Measurements from ENCODE around the gene ZNF12. TPM values are rescaled to one million over a fixed set of nuclear protein-coding genes. Genes with fewer than 3 reads are reported as not detected.

ZNF12 gene
- total and polyA plus RNA-seq, 3 experiments from 2014 or later: 18.8 to 34.5 (median 19.4) TPM

GRCh38 chr7:6714360-6714759 is 7.6 kb upstream of the ZNF12 start:
- POLR2A ChIA-PET: no interaction called here
- no peaks in the 10 kb centered on the region for H3K9me3 ChIP-seq (ENCODE audit: low read length)
- peaks cover 4% of the 10 kb centered on the region for H3K27me3 ChIP-seq (ENCODE audit: insufficient read depth, low read length, poor library complexity, severe bottlenecking)

DNA sequence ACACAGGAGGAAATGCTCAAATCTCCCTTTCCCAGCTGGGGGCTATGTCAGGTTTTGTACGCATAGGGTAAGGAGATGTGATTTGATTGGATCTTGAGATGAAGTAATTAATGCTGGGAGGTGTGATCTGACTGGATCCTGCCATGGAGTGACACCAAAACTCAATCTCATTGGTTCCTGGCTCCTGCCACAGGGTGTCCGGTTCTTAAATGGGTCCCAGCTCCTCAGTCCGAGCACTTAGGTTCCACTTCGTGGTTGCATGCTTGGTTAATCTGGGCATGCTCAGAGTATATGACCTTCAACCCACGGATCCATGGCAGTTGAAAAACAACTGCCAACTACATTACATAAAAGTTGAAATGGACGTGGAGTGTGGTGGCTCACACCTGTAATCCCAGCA is 3.1 kb upstream of the ZNF12 start:
- H3K4me3 Mint-ChIP-seq: peak overlapping the region in 1 of 7 donors; percentile 23
- H3K9me3 Mint-ChIP-seq: peaks cover 0 to 3% (median 0%) of the 10 kb centered on the region in 5 donors
- peaks cover 0 to 12% of the 10 kb centered on the region in 2 donors for H3K27me3 Mint-ChIP-seq
- POLR2A ChIA-PET: no interaction called here
- peaks cover 5% of the 10 kb centered on the region for H3K36me3 ChIP-seq (ENCODE audit: insufficient read depth, low read length)
- H3K27ac Mint-ChIP-seq: no peak overlapping the region
- DNase-seq: no peak
- H3K36me3 Mint-ChIP-seq: peaks cover 4 to 17% (median 9%) of the 10 kb centered on the region in 3 donors
- CTCF ChIA-PET: no interaction called here
- peaks cover 18 to 24% (median 24%) of the 10 kb centered on the region in 3 donors for H3K4me1 Mint-ChIP-seq
- H3K4me1 ChIP-seq (ENCODE audit: insufficient read depth, low read length): peaks cover 17% of the 10 kb centered on the region
- no peak overlapping the region for H3K4me3 ChIP-seq (ENCODE audit: low read length)
- no peak overlapping the region for H3K27ac ChIP-seq (ENCODE audit: low read depth, low read length)
- H3K27me3 ChIP-seq (ENCODE audit: insufficient read depth, low read length, poor library complexity, severe bottlenecking): peaks cover 5% of the 10 kb centered on the region
- no peaks in the 10 kb centered on the region for H3K9me3 ChIP-seq (ENCODE audit: low read length)

More at GRCh38 chr7:6714360-6714759, 7.6 kb upstream of the ZNF12 start:
- CTCF ChIA-PET: no interaction called here
- no peaks in the 10 kb centered on the region for H3K4me1 ChIP-seq (ENCODE audit: insufficient read depth, low read length)
- no peaks in the 10 kb centered on the region for H3K36me3 Mint-ChIP-seq
- no peaks in the 10 kb centered on the region for H3K36me3 ChIP-seq (ENCODE audit: insufficient read depth, low read length)
- H3K9me3 Mint-ChIP-seq: no peaks in the 10 kb centered on the region
- peaks cover 6 to 7% (median 6%) of the 10 kb centered on the region in 3 donors for H3K4me1 Mint-ChIP-seq
- no peak overlapping the region for H3K27ac ChIP-seq (ENCODE audit: low read depth, low read length)
- H3K27me3 Mint-ChIP-seq: peaks cover 12 to 37% of the 10 kb centered on the region in 2 donors
- H3K4me3 ChIP-seq (ENCODE audit: low read length): no peak overlapping the region
- no peak overlapping the region for H3K27ac Mint-ChIP-seq
- H3K4me3 Mint-ChIP-seq: no peak overlapping the region
- DNase-seq: no peak

DNA sequence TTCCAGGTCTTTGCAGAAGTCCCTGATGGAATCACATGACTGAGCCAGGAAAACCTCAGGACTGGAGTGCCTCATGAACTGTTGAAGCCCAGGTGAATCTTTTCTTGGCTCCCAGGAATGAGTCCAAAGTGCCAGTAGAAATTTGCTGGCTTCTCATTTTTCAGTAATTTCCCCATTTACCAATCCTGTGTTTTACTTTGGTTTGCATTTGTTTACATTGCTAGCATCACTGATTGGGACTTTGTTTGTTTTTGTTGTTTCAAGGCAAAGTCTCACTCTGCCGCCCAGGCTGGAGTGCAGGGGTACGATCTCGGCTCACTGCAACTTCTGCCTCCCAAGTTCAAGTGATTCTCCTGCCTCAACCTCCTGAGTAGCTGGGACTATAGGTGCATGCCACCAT is 1.6 kb upstream of the ZNF12 start:
- ChIA-PET POLR2A (no interaction called here), CTCF (no interaction called here)
- peaks cover 0 to 8% of the 10 kb centered on the region in 2 donors for H3K27me3 Mint-ChIP-seq
- peaks cover 15% of the 10 kb centered on the region for H3K36me3 ChIP-seq (ENCODE audit: insufficient read depth, low read length)
- no peak for DNase-seq
- H3K27ac Mint-ChIP-seq: peak overlapping the region in 1 of 8 donors; percentile 74
- peak overlapping the region in 5 of 7 donors; percentile 65 to 92 (median 88) for H3K4me3 Mint-ChIP-seq
- H3K9me3 Mint-ChIP-seq: peaks cover 0 to 4% (median 0%) of the 10 kb centered on the region in 5 donors
- H3K4me3 ChIP-seq (ENCODE audit: low read length): no peak overlapping the region
- H3K4me1 ChIP-seq (ENCODE audit: insufficient read depth, low read length): peaks cover 28% of the 10 kb centered on the region
- peaks cover 12 to 27% (median 18%) of the 10 kb centered on the region in 3 donors for H3K36me3 Mint-ChIP-seq
- peaks cover 28 to 36% (median 35%) of the 10 kb centered on the region in 3 donors for H3K4me1 Mint-ChIP-seq
- H3K9me3 ChIP-seq (ENCODE audit: low read length): no peaks in the 10 kb centered on the region
- H3K27me3 ChIP-seq (ENCODE audit: insufficient read depth, low read length, poor library complexity, severe bottlenecking): peaks cover 5% of the 10 kb centered on the region
- H3K27ac ChIP-seq (ENCODE audit: low read depth, low read length): no peak overlapping the region

GRCh38 chr7:6705959-6706665 is 635 bp downstream of the ZNF12 start:
- H3K9me3 ChIP-seq (ENCODE audit: low read length): no peaks in the 10 kb centered on the region
- Mint-ChIP-seq H3K36me3 (peaks cover 25 to 44% (median 36%) of the 10 kb centered on the region in 3 donors), H3K27me3 (peaks cover 0 to under 1% of the 10 kb centered on the region in 2 donors), H3K4me1 (peaks cover 44 to 55% (median 53%) of the 10 kb centered on the region in 3 donors), H3K4me3 (peak overlapping the region; percentile 89 to 99 (median 92)), H3K27ac (peak overlapping the region; percentile 64 to 94 (median 93)), H3K9me3 (peaks cover 0 to 9% (median 3%) of the 10 kb centered on the region in 5 donors)
- H3K4me3 ChIP-seq (ENCODE audit: low read length): peak overlapping the region; percentile 78
- peaks cover 5% of the 10 kb centered on the region for H3K27me3 ChIP-seq (ENCODE audit: insufficient read depth, low read length, poor library complexity, severe bottlenecking)
- POLR2A ChIA-PET: interaction anchor here (0.6 kb wide), 1 partner anchor 23 kb away, joined by 3 read pairs; no protein-coding TSS in a partner anchor
- peaks cover 33% of the 10 kb centered on the region for H3K4me1 ChIP-seq (ENCODE audit: insufficient read depth, low read length)
- H3K36me3 ChIP-seq (ENCODE audit: insufficient read depth, low read length): peaks cover 31% of the 10 kb centered on the region
- peak in 4 of 5 donors; percentile 10 to 54 (median 15) for DNase-seq
- CTCF ChIA-PET: no interaction called here
- peak overlapping the region; percentile 70 for H3K27ac ChIP-seq (ENCODE audit: low read depth, low read length)

DNA sequence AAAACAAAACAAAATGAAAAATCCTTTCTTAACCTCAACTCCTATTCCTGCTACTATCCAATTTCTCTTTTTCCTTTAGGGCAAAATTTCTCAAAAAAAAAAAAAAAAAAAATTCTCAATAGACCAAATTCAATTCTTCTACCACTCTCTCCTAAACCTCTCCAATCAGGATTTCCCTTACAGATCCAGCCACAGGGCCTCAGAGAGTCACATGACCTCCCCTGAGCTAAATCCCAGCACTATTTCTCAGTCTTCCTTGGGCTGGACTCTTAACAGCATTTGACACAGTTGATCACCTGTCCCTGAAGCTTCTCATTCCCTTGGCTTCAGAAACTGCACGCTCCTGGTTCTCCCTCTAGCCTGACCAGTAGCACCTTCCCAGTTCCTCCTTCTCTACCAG is 4.9 kb downstream of the ZNF12 start:
- H3K4me1 Mint-ChIP-seq: peaks cover 47 to 64% (median 63%) of the 10 kb centered on the region in 3 donors
- H3K27ac ChIP-seq (ENCODE audit: low read depth, low read length): no peak overlapping the region
- H3K36me3 ChIP-seq (ENCODE audit: insufficient read depth, low read length): peaks cover 66% of the 10 kb centered on the region
- peak overlapping the region in 3 of 8 donors; percentile 39 to 62 (median 56) for H3K27ac Mint-ChIP-seq
- no peaks in the 10 kb centered on the region for H3K27me3 ChIP-seq (ENCODE audit: insufficient read depth, low read length, poor library complexity, severe bottlenecking)
- peak overlapping the region in 5 of 7 donors; percentile 7 to 42 (median 32) for H3K4me3 Mint-ChIP-seq
- no peaks in the 10 kb centered on the region for H3K27me3 Mint-ChIP-seq
- H3K4me1 ChIP-seq (ENCODE audit: insufficient read depth, low read length): peaks cover 28% of the 10 kb centered on the region
- H3K36me3 Mint-ChIP-seq: peaks cover 44 to 57% (median 52%) of the 10 kb centered on the region in 3 donors
- peaks cover 3 to 21% (median 14%) of the 10 kb centered on the region in 5 donors for H3K9me3 Mint-ChIP-seq
- H3K4me3 ChIP-seq (ENCODE audit: low read length): no peak overlapping the region
- peaks cover 11% of the 10 kb centered on the region for H3K9me3 ChIP-seq (ENCODE audit: low read length)
- CTCF ChIA-PET: no interaction called here
- POLR2A ChIA-PET: no interaction called here
- DNase-seq: no peak

- Mint-ChIP-seq H3K4me1 (peaks cover 44 to 59% (median 58%) of the 10 kb centered on the region in 3 donors), H3K36me3 (peaks cover 44 to 57% (median 44%) of the 10 kb centered on the region in 3 donors), H3K9me3 (peaks cover 3 to 21% (median 14%) of the 10 kb centered on the region in 5 donors), H3K27ac (peak overlapping the region in 1 of 8 donors; percentile 2), H3K4me3 (no peak overlapping the region), H3K27me3 (no peaks in the 10 kb centered on the region)
- H3K4me3 ChIP-seq (ENCODE audit: low read length): no peak overlapping the region
- H3K27ac ChIP-seq (ENCODE audit: low read depth, low read length): no peak overlapping the region
- H3K36me3 ChIP-seq (ENCODE audit: insufficient read depth, low read length): peaks cover 77% of the 10 kb centered on the region
- DNase-seq: no peak
- no peaks in the 10 kb centered on the region for H3K27me3 ChIP-seq (ENCODE audit: insufficient read depth, low read length, poor library complexity, severe bottlenecking)
- POLR2A ChIA-PET: no interaction called here
- peaks cover 13% of the 10 kb centered on the region for H3K9me3 ChIP-seq (ENCODE audit: low read length)
- H3K4me1 ChIP-seq (ENCODE audit: insufficient read depth, low read length): peaks cover 26% of the 10 kb centered on the region
- CTCF ChIA-PET: no interaction called here
Measured at GRCh38 chr7:6700793-6701192, 6.0 kb downstream of the ZNF12 start.

DNA sequence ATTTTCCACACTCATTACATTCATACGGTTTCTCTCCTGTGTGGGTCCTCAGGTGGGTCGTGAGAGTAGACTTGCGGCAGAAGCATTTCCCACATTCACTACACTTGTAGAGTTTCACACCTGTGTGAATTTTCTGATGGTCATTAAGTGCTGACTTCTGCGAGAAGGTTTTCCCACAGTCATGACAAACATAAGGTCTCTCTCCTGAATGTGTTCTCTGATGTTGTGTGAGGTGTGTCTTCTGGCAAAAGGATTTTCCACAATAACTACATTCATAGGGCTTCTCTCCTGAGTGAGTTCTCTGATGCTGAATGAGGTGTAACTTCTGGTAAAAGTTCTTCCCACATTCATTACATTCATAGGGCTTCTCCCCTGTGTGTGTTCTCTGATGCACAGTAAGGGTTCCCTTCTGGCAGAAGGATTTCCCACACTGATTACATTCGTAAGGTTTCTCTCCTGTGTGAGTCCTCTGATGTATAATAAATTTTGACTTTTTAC is 15.1 kb downstream of the ZNF12 start:
- ChIA-PET POLR2A (no interaction called here), CTCF (no interaction called here)
- Mint-ChIP-seq H3K27me3 (no peaks in the 10 kb centered on the region), H3K27ac (no peak overlapping the region), H3K4me3 (no peak overlapping the region), H3K9me3 (peaks cover 25 to 78% (median 29%) of the 10 kb centered on the region in 5 donors), H3K36me3 (peaks cover 27 to 40% (median 33%) of the 10 kb centered on the region in 3 donors), H3K4me1 (no peaks in the 10 kb centered on the region)
- no peak for DNase-seq
- peaks cover 79% of the 10 kb centered on the region for H3K36me3 ChIP-seq (ENCODE audit: insufficient read depth, low read length)
- H3K27me3 ChIP-seq (ENCODE audit: insufficient read depth, low read length, poor library complexity, severe bottlenecking): no peaks in the 10 kb centered on the region
- peaks cover 79% of the 10 kb centered on the region for H3K9me3 ChIP-seq (ENCODE audit: low read length)
- H3K4me3 ChIP-seq (ENCODE audit: low read length): no peak overlapping the region
- no peaks in the 10 kb centered on the region for H3K4me1 ChIP-seq (ENCODE audit: insufficient read depth, low read length)
- no peak overlapping the region for H3K27ac ChIP-seq (ENCODE audit: low read depth, low read length)

GRCh38 chr7:6691103-6691502 is 15.6 kb downstream of the ZNF12 start:
- no peaks in the 10 kb centered on the region for H3K27me3 Mint-ChIP-seq
- no peak overlapping the region for H3K4me3 Mint-ChIP-seq
- H3K36me3 Mint-ChIP-seq: peaks cover 32 to 44% (median 38%) of the 10 kb centered on the region in 3 donors
- no peaks in the 10 kb centered on the region for H3K4me1 Mint-ChIP-seq
- no peak for DNase-seq
- Histone ChIP-seq H3K27me3 (ENCODE audit: insufficient read depth, low read length, poor library complexity, severe bottlenecking) (no peaks in the 10 kb centered on the region), H3K4me1 (ENCODE audit: insufficient read depth, low read length) (no peaks in the 10 kb centered on the region), H3K27ac (ENCODE audit: low read depth, low read length) (no peak overlapping the region), H3K9me3 (ENCODE audit: low read length) (peaks cover 83% of the 10 kb centered on the region), H3K36me3 (ENCODE audit: insufficient read depth, low read length) (peaks cover 74% of the 10 kb centered on the region), H3K4me3 (ENCODE audit: low read length) (peak overlapping the region; percentile 30)
- ChIA-PET CTCF (no interaction called here), POLR2A (no interaction called here)
- H3K9me3 Mint-ChIP-seq: peaks cover 30 to 83% (median 35%) of the 10 kb centered on the region in 5 donors
- H3K27ac Mint-ChIP-seq: no peak overlapping the region
